AG04449 (cell line): ENCODE results near the gene SEMA4A.
A peak's percentile ranks its signal among the peaks of the same experiment; 100 is the strongest.

Experiments
- CTCF ChIA-PET: fragments of 350-600 bp; formaldehyde crosslinking; extraction: SDS; loops from one replicate; lab custom pipeline; 2021; ENCODE audit warnings: antibody characterized with exemption; lab: Yijun Ruan, JAX
- POLR2A ChIA-PET: fragments of 400-600, 350-600 bp; formaldehyde crosslinking; extraction: SDS; loops from one replicate; lab custom pipeline; 2020; ENCODE audit warnings: antibody characterized with exemption, inconsistent platforms; lab: Yijun Ruan, JAX
- DNase-seq: peaks from one replicate; pipeline ENCODE4 v3.0.0-alpha.2; 2010; ENCODE audit warnings: low read depth, low spot score
- H3K4me3 ChIP-seq: 2 replicates; pipeline ENCODE4 v1.5.1; 2011; ENCODE audit warnings: low read depth, mild to moderate bottlenecking, control low read depth, low read length
- CTCF ChIP-seq: IDR thresholded peaks from one replicate; pipeline ENCODE4 v1.5.1; 2011; ENCODE audit warnings: mild to moderate bottlenecking, moderate library complexity, low read length, control low read depth, inconsistent platforms; ENCODE audit not compliant: insufficient read depth; ENCODE audit errors: missing control alignments

Gene SEMA4A

GRCh38 chr1:156154317-156154749 lies 948 bp downstream of the SEMA4A start:
- POLR2A ChIA-PET, result no interaction called here
- H3K4me3 ChIP-seq, result no peak overlapping the region
- TF ChIP-seq CTCF, result no peak
- DNase-seq, result no peak
- CTCF ChIA-PET, result interaction anchor here (1.3 to 46.3 kb wide), 6 partner anchors 8 to 165 kb away, joined by 3 to 1837 read pairs (median 8); partner anchors contain the start of gene MEX3A

- POLR2A ChIA-PET, result no interaction called here
- H3K4me3 ChIP-seq, result no peak overlapping the region
- TF ChIP-seq CTCF, result no peak
- no peak for DNase-seq
- CTCF ChIA-PET, result interaction anchor here (0.7 to 46.3 kb wide), 8 partner anchors 8 to 164 kb away, joined by 3 to 1837 read pairs (median 4); partner anchors contain the start of gene MEX3A
Measured at GRCh38 chr1:156155756-156156510, 2.5 kb downstream of the SEMA4A start.

- CTCF ChIA-PET, result no interaction called here
Measured at GRCh38 chr1:156157506-156157905, 4.1 kb downstream of the SEMA4A start.

GRCh38 chr1:156157966-156158365 lies 4.6 kb downstream of the SEMA4A start:
- no peak for TF ChIP-seq CTCF
- H3K4me3 ChIP-seq, result no peak overlapping the region
- POLR2A ChIA-PET, result no interaction called here
- CTCF ChIA-PET, result interaction anchor here (4.0 kb wide), 1 partner anchor 68 kb away, joined by 14 read pairs; no protein-coding TSS in a partner anchor
- no peak for DNase-seq

More at GRCh38 chr1:156157506-156157905, 4.1 kb downstream of the SEMA4A start:
- no peak for DNase-seq
- TF ChIP-seq CTCF, result no peak
- POLR2A ChIA-PET, result no interaction called here
- no peak overlapping the region for H3K4me3 ChIP-seq

- ChIA-PET CTCF (interaction anchor here (1.0 to 4.0 kb wide), 5 partner anchors 10 to 65 kb away, joined by 3 to 14 read pairs (median 4); no protein-coding TSS in a partner anchor), POLR2A (interaction anchor here (1.6 kb wide), 1 partner anchor 9 kb away, joined by 4 read pairs; no protein-coding TSS in a partner anchor)
- TF ChIP-seq CTCF, result no peak
- no peak overlapping the region; the same call in 1 of the 2 replicates for H3K4me3 ChIP-seq
- DNase-seq, result no peak
Measured at GRCh38 chr1:156160000-156160742, 6.8 kb downstream of the SEMA4A start.

GRCh38 chr1:156160743-156161171 lies 7.4 kb downstream of the SEMA4A start:
- CTCF ChIA-PET, result interaction anchor here (1.0 to 4.0 kb wide), 4 partner anchors 10 to 65 kb away, joined by 3 to 14 read pairs (median 4); no protein-coding TSS in a partner anchor
- peak overlapping the region; percentile 47 for H3K4me3 ChIP-seq
- POLR2A ChIA-PET, result interaction anchor here (0.7 to 1.6 kb wide), 2 partner anchors 10 to 19 kb away, joined by 3 to 4 read pairs; no protein-coding TSS in a partner anchor
- DNase-seq, result no peak
- TF ChIP-seq CTCF, result no peak
